ENCODE results near the gene KIF23. TPM values are rescaled to one million over a fixed set of nuclear protein-coding genes. Genes with fewer than 3 reads are reported as not detected.

The KIF23 gene
- total RNA-seq, 2 donors from 2014 or later = 53.4 to 82.6 TPM

- H3K9me3 Mint-ChIP-seq = no peaks in the 10 kb centered on the region
- peaks cover 8% of the 10 kb centered on the region for H3K4me1 Mint-ChIP-seq
- peaks cover 2% of the 10 kb centered on the region for H3K27me3 Mint-ChIP-seq (ENCODE audit: insufficient read depth)
- H3K27ac Mint-ChIP-seq = no peak overlapping the region
- TF ChIP-seq CTCF (conservative IDR thresholded peaks at IDR 0.05) = no peak
- H3K27ac ChIP-seq (ENCODE audit: low read depth, low read length) = no peak overlapping the region
- H3K27me3 ChIP-seq (ENCODE audit: control insufficient read depth, insufficient read depth, low read length, poor library complexity, severe bottlenecking) = no peaks in the 10 kb centered on the region
- peaks cover 35% of the 10 kb centered on the region for H3K36me3 ChIP-seq (ENCODE audit: control insufficient read depth, insufficient read depth, low read length)
- peaks cover 24% of the 10 kb centered on the region for H3K36me3 Mint-ChIP-seq (ENCODE audit: low read depth)
- no peak overlapping the region for H3K4me3 Mint-ChIP-seq
- WGBS, 2 experiments (ENCODE audit: insufficient coverage in 1 of 2, insufficient read length in 1 of 2) = 89 to 94% methylated on average over 8 to 11 of the region's 12 CpGs
- DNase-seq = no peak
- H3K4me3 ChIP-seq (ENCODE audit: low read length) = no peak overlapping the region
- H3K9me3 ChIP-seq (ENCODE audit: control insufficient read depth, low read length) = no peaks in the 10 kb centered on the region
- no peaks in the 10 kb centered on the region for H3K4me1 ChIP-seq (ENCODE audit: control insufficient read depth, insufficient read depth, low read length)
- H3K9ac ChIP-seq (ENCODE audit: extremely low read depth, low read length, poor library complexity, severe bottlenecking) = no peak overlapping the region
Observed at GRCh38 chr15:69384626-69385598, 29.2 kb upstream of the KIF23 start.

GRCh38 chr15:69385831-69386230, 28.3 kb upstream of the KIF23 start:
- Mint-ChIP-seq H3K27me3 (ENCODE audit: insufficient read depth) (no peaks in the 10 kb centered on the region), H3K36me3 (ENCODE audit: low read depth) (peaks cover 16% of the 10 kb centered on the region), H3K9me3 (no peaks in the 10 kb centered on the region), H3K4me1 (peaks cover 2% of the 10 kb centered on the region), H3K27ac (no peak overlapping the region), H3K4me3 (no peak overlapping the region)
- no peak overlapping the region for H3K27ac ChIP-seq (ENCODE audit: low read depth, low read length)
- peaks cover 31% of the 10 kb centered on the region for H3K36me3 ChIP-seq (ENCODE audit: control insufficient read depth, insufficient read depth, low read length)
- no peak overlapping the region for H3K9ac ChIP-seq (ENCODE audit: extremely low read depth, low read length, poor library complexity, severe bottlenecking)
- WGBS, 2 experiments (ENCODE audit: insufficient coverage in 1 of 2, insufficient read length in 1 of 2) = 95 to 100% methylated on average over 1 to 2 of the region's 2 CpGs
- H3K9me3 ChIP-seq (ENCODE audit: control insufficient read depth, low read length) = no peaks in the 10 kb centered on the region
- DNase-seq = no peak
- H3K27me3 ChIP-seq (ENCODE audit: control insufficient read depth, insufficient read depth, low read length, poor library complexity, severe bottlenecking) = no peaks in the 10 kb centered on the region
- H3K4me1 ChIP-seq (ENCODE audit: control insufficient read depth, insufficient read depth, low read length) = no peaks in the 10 kb centered on the region
- no peak for TF ChIP-seq CTCF (conservative IDR thresholded peaks at IDR 0.05)
- no peak overlapping the region for H3K4me3 ChIP-seq (ENCODE audit: low read length)

GRCh38 chr15:69386284-69386683, 27.9 kb upstream of the KIF23 start:
- H3K27me3 Mint-ChIP-seq (ENCODE audit: insufficient read depth) = no peaks in the 10 kb centered on the region
- 69 to 95% methylated on average over 5 to 7 of the region's 7 CpGs for WGBS, 2 experiments (ENCODE audit: insufficient coverage in 1 of 2, insufficient read length in 1 of 2)
- DNase-seq = no peak

More at GRCh38 chr15:69386284-69386683, 27.9 kb upstream of the KIF23 start:
- Histone ChIP-seq H3K27me3 (ENCODE audit: control insufficient read depth, insufficient read depth, low read length, poor library complexity, severe bottlenecking) (no peaks in the 10 kb centered on the region), H3K9ac (ENCODE audit: extremely low read depth, low read length, poor library complexity, severe bottlenecking) (no peak overlapping the region), H3K27ac (ENCODE audit: low read depth, low read length) (no peak overlapping the region), H3K36me3 (ENCODE audit: control insufficient read depth, insufficient read depth, low read length) (peaks cover 29% of the 10 kb centered on the region), H3K4me3 (ENCODE audit: low read length) (no peak overlapping the region), H3K9me3 (ENCODE audit: control insufficient read depth, low read length) (no peaks in the 10 kb centered on the region), H3K4me1 (ENCODE audit: control insufficient read depth, insufficient read depth, low read length) (no peaks in the 10 kb centered on the region)
- no peak for TF ChIP-seq CTCF (conservative IDR thresholded peaks at IDR 0.05)
- Mint-ChIP-seq H3K4me3 (no peak overlapping the region), H3K36me3 (ENCODE audit: low read depth) (peaks cover 15% of the 10 kb centered on the region), H3K27ac (no peak overlapping the region), H3K4me1 (peaks cover 2% of the 10 kb centered on the region), H3K9me3 (no peaks in the 10 kb centered on the region)

Data from endodermal cell (in vitro differentiated cells).